H7 (cell line): ENCODE results near the gene USP49. TPM values are rescaled to one million over a fixed set of nuclear protein-coding genes. Genes with fewer than 3 reads are reported as not detected.

Source experiments
- DNase-seq: peaks from one replicate; pipeline ENCODE4 v3.0.0; 2012
- H3K27me3 ChIP-seq: 2 replicates; pipeline ENCODE4 v1.6.0; 2011; ENCODE audit warnings: mild to moderate bottlenecking, low read length; ENCODE audit not compliant: control insufficient read depth, insufficient read depth
- H3K36me3 ChIP-seq: replicated peaks from 2 replicates; pipeline ENCODE4 v1.5.1; 2011; ENCODE audit warnings: low read length; ENCODE audit not compliant: control insufficient read depth, insufficient read depth
- H3K4me3 ChIP-seq: 2 replicates; pipeline ENCODE4 v1.5.1; 2011; ENCODE audit warnings: low read depth, mild to moderate bottlenecking, control low read depth, low read length, moderate library complexity; ENCODE audit not compliant: insufficient read depth
- total RNA-seq: library from RNA; depleted of rRNA; stranded (reverse); fragments of >200 nt; shearing (Covaris generic); gene quantifications from 2 replicates; pipeline ENCODE4 v1.2.3, GENCODE V29; 2014

The USP49 gene
- total RNA-seq, 1 experiment from 2014 or later: 2.9 TPM

DNA sequence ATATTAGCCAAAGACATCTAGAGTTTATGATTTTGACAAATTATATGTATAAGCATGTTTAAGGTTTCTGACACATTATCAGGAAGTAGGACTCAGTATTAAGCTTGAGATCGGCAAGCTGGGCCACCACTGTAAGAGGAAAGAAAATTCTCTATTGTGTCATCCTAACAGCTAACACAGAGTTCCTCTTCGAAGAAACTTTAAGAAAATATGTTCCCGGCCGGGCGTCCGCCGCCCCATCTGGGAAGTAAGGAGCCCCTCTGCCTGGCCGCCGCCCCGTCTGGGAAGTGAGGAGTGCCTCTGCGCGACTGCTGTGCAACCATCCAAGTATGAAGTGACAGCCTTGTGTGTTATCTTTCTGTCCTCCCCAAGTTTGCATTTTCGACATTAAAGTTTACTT, 23.0 kb downstream of the USP49 start:
- Histone ChIP-seq H3K4me3 (no peak overlapping the region), H3K36me3 (no peaks in the 10 kb centered on the region), H3K27me3 (no peaks in the 10 kb centered on the region)
- DNase-seq: no peak

DNA sequence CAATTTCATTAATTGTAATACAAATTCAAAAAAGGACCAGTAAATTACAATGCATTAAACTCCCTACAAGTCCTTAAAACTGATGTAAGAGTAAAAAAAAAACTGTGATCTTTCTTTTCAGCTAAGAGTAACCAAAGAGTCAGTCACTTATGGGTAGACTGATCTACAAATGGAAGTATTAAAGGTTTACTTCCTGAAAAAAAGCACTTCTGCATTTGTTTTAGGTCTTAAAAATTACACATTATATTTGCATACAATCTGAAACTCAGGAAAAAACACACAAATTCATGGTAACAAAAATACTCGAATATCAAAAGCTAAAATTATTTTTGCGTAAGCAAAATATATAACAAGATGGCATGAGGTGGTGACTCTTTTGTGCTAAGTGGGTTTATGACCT, 23.5 kb downstream of the USP49 start:
- Histone ChIP-seq H3K4me3 (no peak overlapping the region), H3K36me3 (no peaks in the 10 kb centered on the region), H3K27me3 (no peaks in the 10 kb centered on the region)
- DNase-seq: no peak

DNA sequence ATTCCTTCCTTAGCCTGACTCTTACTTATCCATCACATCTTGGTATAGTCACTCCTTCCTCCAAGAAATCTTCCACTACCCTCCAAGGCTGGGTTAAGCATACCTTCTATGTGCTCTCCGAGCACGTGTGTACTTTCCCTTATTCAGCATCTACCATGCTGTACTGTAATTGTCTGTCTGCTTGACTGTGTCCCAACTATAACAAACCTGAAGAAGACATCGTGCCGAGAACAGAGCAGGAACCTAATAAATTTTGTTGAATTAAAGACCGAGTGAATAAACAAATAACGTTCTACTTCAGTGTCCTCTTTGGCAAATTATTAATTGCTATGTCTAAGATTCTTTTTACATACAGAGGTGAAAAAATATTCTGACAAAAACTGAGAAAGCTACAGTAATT, 35.8 kb downstream of the USP49 start:
- H3K27me3 ChIP-seq: no peaks in the 10 kb centered on the region
- DNase-seq: no peak
- H3K4me3 ChIP-seq: no peak overlapping the region
- no peaks in the 10 kb centered on the region for H3K36me3 ChIP-seq

DNA sequence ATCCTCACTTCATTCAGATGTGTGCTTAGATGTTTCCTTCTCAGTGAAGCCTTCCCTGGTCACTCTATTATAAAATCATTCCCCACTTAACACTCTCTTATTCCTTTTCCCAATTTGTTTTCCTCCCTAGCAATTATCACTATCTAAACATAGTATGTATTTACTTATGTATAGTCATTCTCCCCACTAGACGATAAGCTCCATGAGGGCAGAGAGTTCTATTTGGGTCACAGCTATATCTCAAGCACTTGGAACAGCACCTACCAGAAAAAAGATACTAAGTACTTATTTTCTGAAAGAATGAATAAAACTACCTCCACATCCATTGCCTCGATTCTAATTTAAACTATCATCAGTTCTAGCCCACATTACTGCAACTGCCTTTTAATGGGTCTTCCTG, 36.5 kb downstream of the USP49 start:
- Histone ChIP-seq H3K27me3 (no peaks in the 10 kb centered on the region), H3K36me3 (no peaks in the 10 kb centered on the region), H3K4me3 (no peak overlapping the region)
- DNase-seq: no peak

DNA sequence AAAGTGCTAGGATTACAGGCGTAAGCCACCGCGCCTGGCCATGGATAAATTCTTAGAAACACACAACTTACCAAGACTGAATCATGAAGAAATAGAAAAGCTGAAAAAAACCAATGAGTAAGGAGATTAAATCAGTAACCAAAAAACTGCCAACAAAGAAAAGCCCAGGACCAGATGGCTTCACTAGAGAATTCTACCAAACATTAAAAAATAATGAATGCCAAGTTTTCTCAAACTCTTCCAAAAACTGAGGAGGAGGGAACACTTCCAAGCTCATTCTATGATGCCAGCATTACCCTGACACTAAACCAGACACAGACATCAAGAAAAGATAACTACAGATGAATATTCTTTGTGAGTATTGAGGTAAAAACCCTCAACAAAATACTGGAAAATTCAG, 44.3 kb downstream of the USP49 start:
- H3K36me3 ChIP-seq: no peaks in the 10 kb centered on the region
- no peaks in the 10 kb centered on the region for H3K27me3 ChIP-seq
- no peak for DNase-seq
- H3K4me3 ChIP-seq: no peak overlapping the region

DNA sequence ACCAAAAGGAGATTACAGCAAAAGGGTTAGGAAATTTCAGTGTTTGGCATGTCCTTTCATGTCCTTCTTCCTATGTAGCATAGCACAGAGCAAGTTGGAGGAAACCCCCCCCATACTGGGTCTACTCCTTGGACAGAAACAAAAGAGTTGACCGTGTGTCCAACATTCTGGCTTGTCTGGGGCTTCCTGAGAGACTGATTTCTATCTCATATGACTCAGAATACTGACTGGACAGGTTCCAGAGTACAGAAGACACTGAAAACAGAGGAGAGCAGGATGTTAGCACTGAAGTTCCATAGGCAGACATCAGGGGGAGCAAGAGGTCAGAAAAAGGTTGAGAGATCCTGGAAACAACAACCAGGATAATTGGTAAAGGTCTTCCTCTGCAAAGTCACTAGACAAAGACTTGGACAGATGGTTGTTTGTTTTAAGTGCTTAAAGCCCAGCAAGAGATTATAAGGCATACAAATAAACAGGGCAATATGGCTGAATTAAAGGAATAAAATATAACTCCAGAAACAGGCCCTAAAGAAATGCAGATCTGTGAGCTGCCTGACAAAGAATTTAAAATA, 48.4 kb downstream of the USP49 start:
- H3K27me3 ChIP-seq: no peaks in the 10 kb centered on the region
- DNase-seq: peak; percentile 66
- no peak overlapping the region for H3K4me3 ChIP-seq
- no peaks in the 10 kb centered on the region for H3K36me3 ChIP-seq

DNA sequence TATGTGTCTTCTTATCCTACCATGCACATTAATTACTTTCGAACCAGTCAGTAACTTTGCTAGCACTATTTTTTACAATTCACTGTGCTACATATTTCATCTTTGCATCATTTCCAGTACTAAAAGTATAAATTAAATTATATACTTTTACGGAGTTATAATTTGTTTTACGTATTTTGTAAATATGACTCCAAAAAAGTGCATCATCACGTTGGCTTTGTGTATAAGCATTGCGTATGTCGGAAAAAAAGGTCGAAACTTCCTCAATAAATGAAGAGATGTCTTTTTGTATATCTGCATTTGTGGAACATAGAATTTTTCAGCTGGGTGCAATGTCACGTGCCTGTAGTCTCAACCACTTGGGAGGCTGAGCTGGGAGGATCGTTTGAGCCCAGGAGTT, 52.0 kb downstream of the USP49 start:
- no peak for DNase-seq
- no peaks in the 10 kb centered on the region for H3K27me3 ChIP-seq
- H3K4me3 ChIP-seq: no peak overlapping the region
- H3K36me3 ChIP-seq: no peaks in the 10 kb centered on the region

DNA sequence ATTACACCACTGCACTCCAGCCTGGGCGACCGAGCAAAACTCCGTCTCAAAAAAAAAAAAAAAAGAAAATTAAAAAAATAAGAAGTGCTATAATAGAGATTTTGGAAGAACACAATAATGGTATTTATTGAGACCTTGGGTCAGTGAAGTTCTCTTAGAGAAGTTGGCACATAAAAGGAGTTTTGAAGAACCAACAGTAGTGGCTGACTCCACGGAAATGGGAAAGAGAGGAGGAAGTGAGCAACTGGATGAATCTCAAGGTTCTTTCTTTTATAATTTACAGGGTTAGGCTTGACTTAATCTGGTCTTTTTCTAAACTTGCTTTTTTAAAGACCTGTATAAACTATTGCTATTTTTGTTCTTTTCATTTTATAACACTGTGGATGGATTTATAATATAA, 54.8 kb downstream of the USP49 start:
- no peaks in the 10 kb centered on the region for H3K27me3 ChIP-seq
- DNase-seq: no peak
- no peaks in the 10 kb centered on the region for H3K36me3 ChIP-seq
- H3K4me3 ChIP-seq: no peak overlapping the region

DNA sequence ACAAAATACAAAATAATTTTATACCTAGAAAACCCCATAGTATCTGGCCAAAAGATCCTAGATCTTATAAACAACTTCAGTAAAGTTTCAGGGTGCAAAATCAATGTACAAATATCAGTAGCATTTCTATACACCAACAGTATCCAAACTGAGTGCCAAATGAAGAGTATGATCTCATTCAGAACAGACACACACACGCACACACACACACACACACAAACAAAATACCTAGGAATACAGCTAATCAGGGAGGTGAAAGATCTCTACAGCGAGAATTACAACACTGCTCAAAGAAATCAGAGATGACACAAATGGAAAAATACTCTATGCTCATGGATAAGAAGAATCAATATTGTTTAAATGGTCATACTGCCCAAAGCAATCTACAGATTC, 58.5 kb downstream of the USP49 start:
- no peak overlapping the region for H3K4me3 ChIP-seq
- no peaks in the 10 kb centered on the region for H3K36me3 ChIP-seq
- H3K27me3 ChIP-seq: no peaks in the 10 kb centered on the region
- no peak for DNase-seq

DNA sequence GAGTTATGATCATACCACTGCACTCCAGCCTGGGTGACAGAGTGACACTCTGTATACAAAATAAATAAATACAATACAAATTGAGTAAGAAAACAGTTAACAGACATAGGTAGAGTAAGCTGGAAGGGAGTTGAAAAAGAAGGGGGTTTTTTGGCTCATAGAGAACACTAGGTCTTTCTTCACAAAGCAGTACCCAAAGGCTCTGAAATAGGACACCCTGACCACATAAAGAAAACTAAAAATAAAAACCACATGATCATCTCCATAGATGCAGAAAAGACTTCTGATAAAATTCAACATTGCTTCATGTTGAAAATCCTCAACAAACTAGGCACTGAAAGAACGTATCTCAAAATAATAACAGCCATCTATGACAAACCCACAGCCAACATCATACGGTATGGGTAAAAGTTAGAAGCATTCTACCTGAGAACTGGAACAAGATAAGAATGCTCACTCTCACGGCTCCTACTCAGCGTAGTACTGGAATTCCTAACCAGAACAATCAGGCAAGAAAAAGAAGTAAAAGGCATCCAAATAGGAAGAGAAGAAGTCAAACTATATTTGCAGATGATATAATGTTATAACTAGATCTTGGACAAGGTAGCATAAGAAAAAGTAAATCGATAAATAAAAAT, 59.0 kb downstream of the USP49 start:
- Histone ChIP-seq H3K27me3 (no peaks in the 10 kb centered on the region), H3K36me3 (no peaks in the 10 kb centered on the region), H3K4me3 (no peak overlapping the region)
- DNase-seq: no peak

DNA sequence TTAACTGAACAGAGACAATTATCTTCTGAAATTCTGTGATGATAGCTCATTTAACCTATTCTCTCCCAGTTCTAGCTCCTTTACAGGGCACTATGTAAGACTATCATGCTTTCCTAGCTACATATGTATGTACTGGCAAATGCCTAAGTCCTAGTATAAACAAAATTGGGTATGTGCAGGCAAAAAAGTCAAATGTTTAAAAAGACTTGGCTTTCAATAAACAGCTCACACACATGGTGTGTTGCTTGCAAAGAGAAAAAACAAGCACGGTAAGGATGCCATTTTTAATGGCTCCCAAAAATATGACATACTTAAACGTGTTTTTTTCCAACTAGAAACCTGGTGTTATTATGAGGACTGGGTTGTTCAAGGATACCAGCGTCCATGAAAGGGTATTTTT, 62.9 kb downstream of the USP49 start:
- no peak for DNase-seq
- Histone ChIP-seq H3K36me3 (no peaks in the 10 kb centered on the region), H3K4me3 (no peak overlapping the region), H3K27me3 (no peaks in the 10 kb centered on the region)

DNA sequence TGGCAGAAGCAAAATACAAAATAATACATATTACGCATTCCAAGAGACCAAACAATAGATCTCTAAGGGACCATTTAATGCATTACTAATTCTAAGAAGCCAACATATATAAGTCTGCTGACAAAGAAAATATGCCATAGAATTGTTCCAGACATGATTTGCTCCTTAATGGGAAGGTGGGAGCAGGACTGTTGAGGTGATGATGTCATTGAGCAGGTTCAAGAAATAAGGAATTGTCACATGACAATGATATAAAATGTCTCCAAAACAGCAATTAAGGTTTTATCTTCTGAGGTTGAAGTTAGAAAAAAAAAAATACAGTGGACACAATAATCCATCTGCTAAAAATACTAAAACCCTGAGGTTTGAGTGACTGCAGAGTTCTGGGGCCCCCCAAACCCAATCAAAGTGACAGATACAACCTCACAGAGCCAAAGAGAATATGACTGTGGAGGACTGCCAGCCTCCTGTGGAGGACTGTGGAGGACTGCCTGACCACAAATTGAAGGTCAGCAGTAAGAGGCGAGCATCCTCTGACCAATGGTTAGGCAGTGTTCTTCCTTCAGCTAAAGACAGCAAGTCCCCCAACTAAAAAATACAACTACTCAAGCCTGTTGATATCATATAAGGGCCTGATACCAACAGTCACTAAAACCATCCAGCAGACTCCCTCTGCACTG, 68.7 kb downstream of the USP49 start:
- no peaks in the 10 kb centered on the region for H3K36me3 ChIP-seq
- DNase-seq: no peak
- H3K27me3 ChIP-seq: no peaks in the 10 kb centered on the region
- no peak overlapping the region for H3K4me3 ChIP-seq

DNA sequence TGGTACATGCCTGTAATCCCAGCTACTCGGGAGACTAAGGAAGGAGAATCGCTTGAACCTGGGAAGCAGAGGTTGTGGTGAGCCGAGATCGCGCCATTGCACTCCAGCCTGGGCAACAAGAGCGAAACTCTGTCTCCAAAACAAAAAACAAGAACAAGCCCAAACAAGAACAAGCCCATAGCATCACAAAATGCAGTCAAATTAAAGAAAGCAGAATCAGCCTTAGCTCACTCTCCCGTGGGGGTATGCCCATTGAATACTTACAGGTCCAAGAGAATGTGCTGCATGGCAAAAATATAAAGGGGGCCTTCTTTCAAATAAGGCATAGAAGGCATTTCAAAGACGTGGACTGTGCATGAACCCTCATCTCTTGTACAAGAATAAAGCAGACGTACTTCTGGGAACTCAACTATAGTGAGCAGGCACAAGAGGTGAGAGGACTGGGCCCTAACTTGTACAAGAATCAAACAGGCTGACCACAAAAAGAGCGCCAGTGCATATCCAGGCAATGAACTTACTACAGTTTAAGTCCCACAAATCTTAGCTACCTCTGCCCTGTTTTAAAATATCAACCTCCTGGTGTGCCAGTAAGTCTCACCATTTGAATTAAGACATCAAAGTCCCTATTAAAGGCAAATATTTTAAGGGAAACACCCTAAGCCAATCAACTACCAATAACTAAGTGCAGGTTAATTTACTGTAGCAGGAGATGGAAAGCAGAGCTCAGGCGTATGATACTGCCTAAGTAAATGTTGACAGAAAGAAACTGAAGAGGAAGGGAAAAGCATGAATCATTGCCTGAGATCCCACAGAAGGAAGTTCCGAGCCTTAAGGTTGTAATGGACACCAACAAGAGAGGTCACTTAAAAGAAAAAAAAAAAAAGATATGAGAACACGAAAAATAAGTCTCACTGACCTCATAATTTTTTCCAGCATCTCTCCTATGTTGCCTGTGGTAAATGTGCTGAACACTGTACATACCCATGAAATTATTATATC, 70.3 kb downstream of the USP49 start:
- Histone ChIP-seq H3K4me3 (no peak overlapping the region), H3K36me3 (no peaks in the 10 kb centered on the region), H3K27me3 (no peaks in the 10 kb centered on the region)
- no peak for DNase-seq

DNA sequence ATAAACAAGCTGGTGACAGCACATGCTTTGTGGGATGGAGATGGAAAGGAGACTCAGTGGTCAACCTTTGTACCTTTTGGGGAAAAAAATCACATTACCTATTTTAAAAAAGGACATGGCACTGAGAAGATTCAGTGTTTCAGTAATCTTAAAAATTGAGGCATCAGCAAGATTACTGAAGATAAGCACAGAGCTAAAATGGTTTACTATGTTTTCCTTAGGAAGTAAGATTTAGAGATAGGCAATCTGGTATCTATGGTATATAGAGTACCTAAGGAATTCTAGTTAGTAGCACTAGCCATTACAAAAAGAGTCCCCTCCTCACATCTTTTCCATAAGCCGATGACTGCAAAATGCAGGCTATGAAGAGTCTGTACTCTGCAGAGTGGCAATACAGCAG, 72.0 kb downstream of the USP49 start:
- Histone ChIP-seq H3K36me3 (no peaks in the 10 kb centered on the region), H3K27me3 (no peaks in the 10 kb centered on the region), H3K4me3 (no peak overlapping the region)
- no peak for DNase-seq
